ENCODE results near the gene CAMK2D.

Gene CAMK2D

GRCh38 chr4:113462286-113462685, 299.3 kb downstream of the CAMK2D start:
- no peak overlapping the region for H3K4me3 ChIP-seq (ENCODE audit: low read depth, low read length)
- no peaks in the 10 kb centered on the region for H3K36me3 ChIP-seq (ENCODE audit: control insufficient read depth, insufficient read depth, low read length)
- H3K27ac ChIP-seq (ENCODE audit: low read depth, low read length) = no peak overlapping the region
- no peak overlapping the region for H3K9ac ChIP-seq (ENCODE audit: low read depth, low read length)
- H3K4me1 ChIP-seq (ENCODE audit: control insufficient read depth, insufficient read depth, low read length) = peaks cover 3% of the 10 kb centered on the region; the same call in 1 of the 2 replicates
- H3K9me3 ChIP-seq (ENCODE audit: control insufficient read depth, insufficient read depth, low read length) = no peaks in the 10 kb centered on the region
- H3K27me3 ChIP-seq (ENCODE audit: control insufficient read depth, insufficient read depth, low read length) = no peaks in the 10 kb centered on the region

- Histone ChIP-seq H3K4me3 (ENCODE audit: low read depth, low read length) (no peak overlapping the region), H3K9ac (ENCODE audit: low read depth, low read length) (no peak overlapping the region), H3K36me3 (ENCODE audit: control insufficient read depth, insufficient read depth, low read length) (no peaks in the 10 kb centered on the region), H3K9me3 (ENCODE audit: control insufficient read depth, insufficient read depth, low read length) (no peaks in the 10 kb centered on the region), H3K4me1 (ENCODE audit: control insufficient read depth, insufficient read depth, low read length) (no peaks in the 10 kb centered on the region), H3K27ac (ENCODE audit: low read depth, low read length) (no peak overlapping the region), H3K27me3 (ENCODE audit: control insufficient read depth, insufficient read depth, low read length) (no peaks in the 10 kb centered on the region)
Measured at GRCh38 chr4:113461281-113461680, 300.3 kb downstream of the CAMK2D start.

GRCh38 chr4:113457886-113458285, 303.7 kb downstream of the CAMK2D start:
- no peaks in the 10 kb centered on the region for H3K27me3 ChIP-seq (ENCODE audit: control insufficient read depth, insufficient read depth, low read length)
- no peaks in the 10 kb centered on the region for H3K36me3 ChIP-seq (ENCODE audit: control insufficient read depth, insufficient read depth, low read length)
- H3K27ac ChIP-seq (ENCODE audit: low read depth, low read length) = no peak overlapping the region

DNA sequence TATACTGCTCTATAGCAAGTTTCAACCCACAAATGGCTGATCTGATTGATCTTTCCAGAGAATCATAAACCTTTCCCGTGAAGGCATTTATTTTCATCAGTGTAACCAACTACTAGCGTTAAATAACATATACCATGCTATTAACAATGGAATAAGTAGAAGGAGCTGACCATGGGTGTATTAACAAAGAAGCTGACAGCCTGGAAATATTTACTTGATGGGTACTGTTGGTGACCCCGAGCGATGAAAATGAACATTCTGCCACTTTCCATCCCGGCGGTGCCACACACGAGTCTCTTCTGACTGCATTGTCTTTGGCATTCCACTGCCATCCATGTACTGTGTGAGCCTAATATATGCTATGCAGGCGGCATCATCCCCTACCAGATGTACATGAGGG, 304.4 kb downstream of the CAMK2D start:
- Histone ChIP-seq H3K27ac (ENCODE audit: low read depth, low read length) (no peak overlapping the region), H3K9me3 (ENCODE audit: control insufficient read depth, insufficient read depth, low read length) (no peaks in the 10 kb centered on the region), H3K4me3 (ENCODE audit: low read depth, low read length) (no peak overlapping the region), H3K27me3 (ENCODE audit: control insufficient read depth, insufficient read depth, low read length) (no peaks in the 10 kb centered on the region), H3K36me3 (ENCODE audit: control insufficient read depth, insufficient read depth, low read length) (no peaks in the 10 kb centered on the region), H3K4me1 (ENCODE audit: control insufficient read depth, insufficient read depth, low read length) (peaks cover 39% of the 10 kb centered on the region), H3K9ac (ENCODE audit: low read depth, low read length) (no peak overlapping the region)

More at GRCh38 chr4:113457886-113458285, 303.7 kb downstream of the CAMK2D start:
- H3K4me1 ChIP-seq (ENCODE audit: control insufficient read depth, insufficient read depth, low read length) = peaks cover 31% of the 10 kb centered on the region
- H3K9me3 ChIP-seq (ENCODE audit: control insufficient read depth, insufficient read depth, low read length) = no peaks in the 10 kb centered on the region
- no peak overlapping the region for H3K4me3 ChIP-seq (ENCODE audit: low read depth, low read length)
- H3K9ac ChIP-seq (ENCODE audit: low read depth, low read length) = no peak overlapping the region

- Histone ChIP-seq H3K36me3 (ENCODE audit: control insufficient read depth, insufficient read depth, low read length) (no peaks in the 10 kb centered on the region), H3K4me1 (ENCODE audit: control insufficient read depth, insufficient read depth, low read length) (peaks cover 56% of the 10 kb centered on the region), H3K9me3 (ENCODE audit: control insufficient read depth, insufficient read depth, low read length) (no peaks in the 10 kb centered on the region), H3K9ac (ENCODE audit: low read depth, low read length) (no peak overlapping the region), H3K4me3 (ENCODE audit: low read depth, low read length) (no peak overlapping the region), H3K27ac (ENCODE audit: low read depth, low read length) (peak overlapping the region; percentile 95), H3K27me3 (ENCODE audit: control insufficient read depth, insufficient read depth, low read length) (no peaks in the 10 kb centered on the region)
Measured at GRCh38 chr4:113455061-113455460, 306.5 kb downstream of the CAMK2D start.

GRCh38 chr4:113452868-113453620, 308.5 kb downstream of the CAMK2D start:
- Histone ChIP-seq H3K9me3 (ENCODE audit: control insufficient read depth, insufficient read depth, low read length) (no peaks in the 10 kb centered on the region), H3K27me3 (ENCODE audit: control insufficient read depth, insufficient read depth, low read length) (no peaks in the 10 kb centered on the region), H3K9ac (ENCODE audit: low read depth, low read length) (peak overlapping the region; percentile 50), H3K4me1 (ENCODE audit: control insufficient read depth, insufficient read depth, low read length) (peaks cover 56% of the 10 kb centered on the region), H3K4me3 (ENCODE audit: low read depth, low read length) (peak overlapping the region; percentile 53), H3K27ac (ENCODE audit: low read depth, low read length) (peak overlapping the region; percentile 95), H3K36me3 (ENCODE audit: control insufficient read depth, insufficient read depth, low read length) (no peaks in the 10 kb centered on the region)

DNA sequence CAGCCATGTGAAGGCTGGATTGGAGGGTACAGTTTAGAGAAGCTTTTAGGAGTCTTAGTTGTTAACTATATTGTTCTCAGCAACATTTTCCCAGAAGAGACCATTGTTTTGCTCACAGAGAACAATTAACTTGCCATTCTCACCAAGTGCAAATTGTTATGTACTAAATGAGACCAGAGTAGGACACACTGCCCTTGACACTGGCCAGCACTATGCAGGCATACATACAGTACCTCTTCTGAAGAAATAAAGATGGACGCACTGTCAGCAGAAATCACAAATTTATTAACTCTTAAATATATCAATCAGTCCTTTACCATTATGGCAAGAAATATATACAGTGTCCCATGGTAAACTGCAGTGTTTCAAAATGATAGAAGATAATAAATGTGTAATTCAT, 309.4 kb downstream of the CAMK2D start:
- no peaks in the 10 kb centered on the region for H3K36me3 ChIP-seq (ENCODE audit: control insufficient read depth, insufficient read depth, low read length)
- H3K4me1 ChIP-seq (ENCODE audit: control insufficient read depth, insufficient read depth, low read length) = peaks cover 56% of the 10 kb centered on the region
- H3K4me3 ChIP-seq (ENCODE audit: low read depth, low read length) = no peak overlapping the region
- H3K9me3 ChIP-seq (ENCODE audit: control insufficient read depth, insufficient read depth, low read length) = no peaks in the 10 kb centered on the region
- no peaks in the 10 kb centered on the region for H3K27me3 ChIP-seq (ENCODE audit: control insufficient read depth, insufficient read depth, low read length)
- H3K27ac ChIP-seq (ENCODE audit: low read depth, low read length) = peak overlapping the region; percentile 95
- no peak overlapping the region for H3K9ac ChIP-seq (ENCODE audit: low read depth, low read length)

DNA sequence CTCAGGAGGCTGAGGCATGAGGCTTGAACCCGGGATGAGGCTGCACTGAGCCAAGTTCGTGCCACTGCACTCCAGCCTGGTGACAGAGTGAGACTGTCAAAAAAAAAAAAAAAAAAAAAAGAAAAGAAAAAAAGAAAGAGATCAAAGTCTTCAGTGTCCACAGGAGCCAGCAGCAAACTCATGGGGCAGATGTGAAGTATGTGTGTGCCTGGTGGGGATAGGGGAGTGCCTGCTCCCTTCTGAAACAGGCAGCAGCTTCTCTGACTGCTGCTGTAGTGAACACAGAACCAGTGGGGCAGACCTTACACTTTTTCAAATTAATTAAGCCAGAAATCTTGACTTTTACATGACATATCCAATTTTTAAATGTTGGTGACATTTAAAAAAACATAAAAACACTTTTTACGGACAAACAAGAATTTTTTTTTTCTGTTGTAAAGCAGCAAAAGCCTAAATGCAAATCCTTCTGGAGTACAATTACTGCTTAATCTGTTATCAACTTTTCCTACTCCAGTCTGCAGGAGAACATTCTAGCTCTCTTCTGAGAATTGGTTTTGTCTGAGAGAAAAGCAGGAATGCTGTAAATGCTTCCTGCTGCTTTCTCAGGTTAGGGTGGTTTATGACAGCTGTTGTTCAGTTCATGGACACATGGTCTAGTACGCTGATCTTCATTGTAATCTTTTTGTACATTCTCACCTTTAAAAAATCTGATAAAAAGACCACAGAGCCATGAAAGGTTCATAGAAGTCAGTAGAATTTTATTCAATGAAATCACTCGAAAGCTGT, 311.1 kb downstream of the CAMK2D start:
- Histone ChIP-seq H3K9ac (ENCODE audit: low read depth, low read length) (no peak overlapping the region), H3K4me3 (ENCODE audit: low read depth, low read length) (no peak overlapping the region), H3K9me3 (ENCODE audit: control insufficient read depth, insufficient read depth, low read length) (no peaks in the 10 kb centered on the region), H3K36me3 (ENCODE audit: control insufficient read depth, insufficient read depth, low read length) (no peaks in the 10 kb centered on the region), H3K27me3 (ENCODE audit: control insufficient read depth, insufficient read depth, low read length) (no peaks in the 10 kb centered on the region), H3K4me1 (ENCODE audit: control insufficient read depth, insufficient read depth, low read length) (peaks cover 51% of the 10 kb centered on the region), H3K27ac (ENCODE audit: low read depth, low read length) (no peak overlapping the region)

- Histone ChIP-seq H3K4me3 (ENCODE audit: low read depth, low read length) (no peak overlapping the region), H3K36me3 (ENCODE audit: control insufficient read depth, insufficient read depth, low read length) (no peaks in the 10 kb centered on the region), H3K27me3 (ENCODE audit: control insufficient read depth, insufficient read depth, low read length) (no peaks in the 10 kb centered on the region), H3K27ac (ENCODE audit: low read depth, low read length) (no peak overlapping the region), H3K9me3 (ENCODE audit: control insufficient read depth, insufficient read depth, low read length) (no peaks in the 10 kb centered on the region), H3K9ac (ENCODE audit: low read depth, low read length) (no peak overlapping the region), H3K4me1 (ENCODE audit: control insufficient read depth, insufficient read depth, low read length) (peaks cover 41% of the 10 kb centered on the region)
Measured at GRCh38 chr4:113449410-113449974, 312.0 kb downstream of the CAMK2D start.

DNA sequence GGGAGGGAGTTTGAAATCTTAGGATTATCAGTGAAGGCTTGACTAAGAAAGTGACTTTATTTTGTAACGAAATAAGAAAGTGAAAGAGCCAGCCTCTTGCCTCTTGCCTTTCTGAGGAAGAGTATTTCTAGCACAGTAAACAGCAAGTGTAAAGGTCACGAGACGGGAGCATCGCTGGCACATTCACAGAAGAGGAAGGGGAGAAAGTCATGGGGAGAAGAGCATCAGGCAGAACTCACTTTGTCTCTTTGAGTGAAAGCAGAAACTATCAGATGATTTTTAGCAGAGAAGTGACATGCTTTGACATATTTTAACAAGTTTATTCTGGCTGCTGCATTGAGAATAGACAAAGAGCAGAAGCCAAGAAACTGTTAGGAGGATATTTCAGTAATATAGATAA, 313.8 kb downstream of the CAMK2D start:
- Histone ChIP-seq H3K27me3 (ENCODE audit: control insufficient read depth, insufficient read depth, low read length) (no peaks in the 10 kb centered on the region), H3K4me1 (ENCODE audit: control insufficient read depth, insufficient read depth, low read length) (peaks cover 24% of the 10 kb centered on the region), H3K9me3 (ENCODE audit: control insufficient read depth, insufficient read depth, low read length) (no peaks in the 10 kb centered on the region), H3K27ac (ENCODE audit: low read depth, low read length) (no peak overlapping the region), H3K36me3 (ENCODE audit: control insufficient read depth, insufficient read depth, low read length) (no peaks in the 10 kb centered on the region), H3K9ac (ENCODE audit: low read depth, low read length) (no peak overlapping the region), H3K4me3 (ENCODE audit: low read depth, low read length) (no peak overlapping the region)

GRCh38 chr4:113447061-113447460, 314.5 kb downstream of the CAMK2D start:
- H3K9me3 ChIP-seq (ENCODE audit: control insufficient read depth, insufficient read depth, low read length) = no peaks in the 10 kb centered on the region
- H3K36me3 ChIP-seq (ENCODE audit: control insufficient read depth, insufficient read depth, low read length) = no peaks in the 10 kb centered on the region
- H3K4me1 ChIP-seq (ENCODE audit: control insufficient read depth, insufficient read depth, low read length) = peaks cover 17% of the 10 kb centered on the region
- no peak overlapping the region for H3K9ac ChIP-seq (ENCODE audit: low read depth, low read length)
- no peak overlapping the region for H3K4me3 ChIP-seq (ENCODE audit: low read depth, low read length)
- no peak overlapping the region for H3K27ac ChIP-seq (ENCODE audit: low read depth, low read length)
- H3K27me3 ChIP-seq (ENCODE audit: control insufficient read depth, insufficient read depth, low read length) = no peaks in the 10 kb centered on the region
